HepG2 (cell line): ENCODE measurements around the gene MEGF11. TPM values are rescaled to one million over a fixed set of nuclear protein-coding genes. Genes with fewer than 3 reads are reported as not detected.

ENCODE experiments used
- ARNT2 ChIP-seq: sonication (generic); formaldehyde crosslinking; IDR thresholded peaks from 2 replicates; pipeline ENCODE4 v1.8.0; 2022; ENCODE audit warnings: mild to moderate bottlenecking, low read depth, missing genetic modification reagents, moderate library complexity
- DNMT1 ChIP-seq: sonication (generic); formaldehyde crosslinking; IDR thresholded peaks from 2 replicates; pipeline ENCODE4 v1.5.1; 2020; ENCODE audit warnings: mild to moderate bottlenecking, missing genetic modification reagents
- FOXA1 ChIP-seq, 2 experiments: fragments of 450-650 bp in 1 of 2; sonication (generic) in 1 of 2; formaldehyde crosslinking in 1 of 2; IDR thresholded peaks; 2 replicates each; pipeline versions ENCODE4 v1.4.0 to v1.6.1; 2016 to 2020; ENCODE audit warnings: missing genetic modification reagents in 1 of 2
- HDAC1 ChIP-seq: sonication (generic); formaldehyde crosslinking; IDR thresholded peaks from 2 replicates; pipeline ENCODE4 v1.5.1; 2020; ENCODE audit warnings: mild to moderate bottlenecking, missing genetic modification reagents
- HNF4A ChIP-seq: sonication (generic); formaldehyde crosslinking; IDR thresholded peaks from 2 replicates; pipeline ENCODE4 v1.4.0; 2020; ENCODE audit warnings: missing genetic modification reagents
- KDM5B ChIP-seq: sonication (generic); formaldehyde crosslinking; IDR thresholded peaks from 2 replicates; pipeline ENCODE4 v1.4.0; 2020; ENCODE audit warnings: missing genetic modification reagents, mild to moderate bottlenecking, borderline replicate concordance
- KIAA2018 ChIP-seq: sonication (generic); formaldehyde crosslinking; IDR thresholded peaks from 2 replicates; pipeline ENCODE4 v1.5.0; 2020; ENCODE audit warnings: mild to moderate bottlenecking, missing genetic modification reagents, borderline replicate concordance
- MXD3 ChIP-seq: IDR thresholded peaks from 2 replicates; pipeline ENCODE4 v1.6.1; 2016; ENCODE audit warnings: mild to moderate bottlenecking, missing biosample characterization, missing genetic modification reagents
- NCOR1 ChIP-seq: fragments of 200-600 bp; sonication (generic); IDR thresholded peaks from 2 replicates; pipeline ENCODE4 v1.7.0; 2017; ENCODE audit warnings: antibody characterized with exemption, low read length, borderline replicate concordance
- PPARG ChIP-seq: conservative IDR thresholded peaks from 2 replicates; pipeline ENCODE4 v1.6.1; 2016; ENCODE audit warnings: missing biosample characterization, missing genetic modification reagents
- RXRA ChIP-seq: sonication (generic); formaldehyde crosslinking; IDR thresholded peaks from 2 replicates; pipeline ENCODE4 v1.5.1; 2020; ENCODE audit warnings: missing genetic modification reagents
- TFDP2 ChIP-seq: sonication (generic); formaldehyde crosslinking; IDR thresholded peaks from 2 replicates; pipeline ENCODE4 v1.4.0; 2020; ENCODE audit warnings: missing genetic modification reagents
- ZNF124 ChIP-seq: sonication (generic); formaldehyde crosslinking; IDR thresholded peaks from 2 replicates; pipeline ENCODE4 v1.4.0; 2020; ENCODE audit warnings: missing genetic modification reagents
- ZNF263 ChIP-seq: sonication (generic); formaldehyde crosslinking; IDR thresholded peaks from 2 replicates; pipeline ENCODE4 v1.4.0; 2020; ENCODE audit warnings: missing genetic modification reagents
- ZNF552 ChIP-seq: sonication (generic); formaldehyde crosslinking; IDR thresholded peaks from 2 replicates; pipeline ENCODE4 v1.9.0; 2022; ENCODE audit warnings: missing genetic modification reagents, mild to moderate bottlenecking, borderline replicate concordance
- ZNF749 ChIP-seq: sonication (generic); formaldehyde crosslinking; IDR thresholded peaks from 2 replicates; pipeline ENCODE4 v1.8.0; 2022; ENCODE audit warnings: mild to moderate bottlenecking, missing genetic modification reagents, moderate library complexity, borderline replicate concordance
- polyA plus RNA-seq, 8 experiments: library from polyadenylated mRNA; depleted of rRNA in 3 of 8; stranded (reverse) in 7 of 8; unstranded in 1 of 8; fragments of >200 nt; fragmentation: Illumina TruSeq in 4 of 8; extraction: Trizol in 4 of 8; gene quantifications; 2 replicates each; pipeline versions ENCODE4 v1.2.1 to v1.2.3, GENCODE V29; 2011 to 2016; ENCODE audit warnings: low read depth in 4 of 8, missing spikeins in 1 of 8, mixed read lengths in 1 of 8; ENCODE audit not compliant: insufficient read depth in 1 of 8
- total RNA-seq, 5 experiments: library from RNA; depleted of rRNA; stranded (reverse); fragments of >200 nt; fragmentation: Illumina TruSeq; extraction: Trizol; gene quantifications; 2 replicates each; pipeline ENCODE4 v1.2.3, GENCODE V29; 2016; ENCODE audit warnings: low read depth in 1 of 5

Gene MEGF11
- total and polyA plus RNA-seq, 2 of the 13 experiments (the other 11 are each of a cell fraction or from before 2014, with no cell fraction given) = not detected

- no peak for TF ChIP-seq KIAA2018
- no peak for TF ChIP-seq DNMT1 (CRISPR knock-in tag)
- TF ChIP-seq HDAC1 (CRISPR knock-in tag) = no peak
- TF ChIP-seq RXRA (CRISPR knock-in tag) = 0 out of 2 replicates have a peak, but pooled peaks have one; percentile 57
- peak; percentile 60 for TF ChIP-seq TFDP2 (CRISPR knock-in tag)
- no peak for TF ChIP-seq ZNF124 (CRISPR knock-in tag)
- TF ChIP-seq FOXA1 (IDR thresholded peaks at IDR 0.05) = no peak
- TF ChIP-seq FOXA1 (CRISPR knock-in tag; IDR thresholded peaks at IDR 0.05) = peak; percentile 56
- TF ChIP-seq HNF4A (CRISPR knock-in tag) = peak; percentile 84
- TF ChIP-seq ZNF749 (CRISPR knock-in tag) = no peak
- no peak for TF ChIP-seq ARNT2
- peak; percentile 39; the same call in 1 of the 2 replicates for TF ChIP-seq NCOR1
- no peak for TF ChIP-seq PPARG (CRISPR knock-in tag)
- TF ChIP-seq ZNF263 (CRISPR knock-in tag) = peak; percentile 88
- 0 out of 2 replicates have a peak, but pooled peaks have one; percentile 18 for TF ChIP-seq MXD3 (CRISPR knock-in tag)
- TF ChIP-seq KDM5B (CRISPR knock-in tag) = 0 out of 2 replicates have a peak, but pooled peaks have one; percentile 22
- no peak for TF ChIP-seq ZNF552 (CRISPR knock-in tag)
Measured at GRCh38 chr15:66095871-66096687, 157.5 kb downstream of the MEGF11 start (continued).
